Thoracic aorta (tissue), 2 donors: ENCODE results near the gene GOLPH3L. TPM values are rescaled to one million over a fixed set of nuclear protein-coding genes. Genes with fewer than 3 reads are reported as not detected.
"Not testable (repeated sequence)": the region's sequence is repeated elsewhere in the genome, so short reads cannot be mapped to it uniquely, and the experiment has no call there.

Source experiments
- ATAC-seq: fragments of 150-250 bp; one replicate; pipeline ENCODE4 v1.8.0; 2017; ENCODE audit warnings: low read depth; ENCODE audit not compliant: insufficient number of reproducible peaks, low FRiP score
- DNase-seq: peaks from one replicate; pipeline ENCODE4 v3.0.0-alpha.2; 2020; ENCODE audit warnings: low spot score
- H3K27ac ChIP-seq, 2 donors: fragments of 200-600 bp; sonication (generic); 1 replicate in 1 of 2; 2 replicates in 1 of 2; pipeline ENCODE4 v1.5.1; 2016; ENCODE audit warnings: mild to moderate bottlenecking in 2 of 2, moderate library complexity in 2 of 2
- H3K27me3 ChIP-seq: fragments of 200-600 bp; sonication (generic); replicated peaks from 2 replicates; pipeline ENCODE4 v1.6.0; 2016; ENCODE audit warnings: mild to moderate bottlenecking; ENCODE audit not compliant: insufficient read depth
- H3K36me3 ChIP-seq: fragments of 200-600 bp; sonication (generic); one replicate; pipeline ENCODE4 v1.5.1; 2016
- H3K4me1 ChIP-seq, 2 donors: fragments of 200-600 bp; sonication (generic); 1 replicate in 1 of 2; 2 replicates in 1 of 2; pipeline versions ENCODE4 v1.5.1 to v1.6.0; 2016; ENCODE audit warnings: low read depth in 2 of 2, mild to moderate bottlenecking in 1 of 2; ENCODE audit not compliant: control insufficient read depth in 1 of 2
- H3K4me3 ChIP-seq: fragments of 200-600 bp; sonication (generic); 2 replicates; pipeline ENCODE4 v1.5.1; 2016; ENCODE audit warnings: mild to moderate bottlenecking
- H3K9me3 ChIP-seq: fragments of 200-600 bp; sonication (generic); 2 replicates; pipeline ENCODE4 v1.5.1; 2016
- CTCF ChIP-seq: fragments of 200-600 bp; sonication (generic); IDR thresholded peaks from one replicate; pipeline ENCODE4 v1.5.1; 2019; ENCODE audit warnings: antibody characterized with exemption
- total RNA-seq, 2 donors: library from RNA; depleted of rRNA; stranded (reverse); fragments of >200 nt; gene quantifications; one replicate each; pipeline versions ENCODE4 v1.1.0 to v1.2.3, GENCODE V29; 2016

Gene GOLPH3L
- total RNA-seq, 2 donors from 2014 or later = 13.7 to 15.6 TPM

GRCh38 chr1:150612014-150612345, 85.0 kb downstream of the GOLPH3L start:
- no peak for TF ChIP-seq CTCF
- peaks cover 45 to 55% of the 10 kb centered on the region in 2 donors for H3K4me1 ChIP-seq
- peak overlapping the region; percentile 21 for H3K4me3 ChIP-seq
- ATAC-seq (no peak), DNase-seq (no peak)
- peak overlapping the region; percentile 86 to 95 for H3K27ac ChIP-seq
- no peaks in the 10 kb centered on the region for H3K36me3 ChIP-seq
- no peaks in the 10 kb centered on the region for H3K27me3 ChIP-seq
- no peaks in the 10 kb centered on the region for H3K9me3 ChIP-seq

GRCh38 chr1:150610576-150610975, 86.4 kb downstream of the GOLPH3L start:
- ATAC-seq (no peak), DNase-seq (no peak)
- Histone ChIP-seq H3K27ac (peak overlapping the region; percentile 86 to 95), H3K36me3 (no peaks in the 10 kb centered on the region), H3K4me3 (no peak overlapping the region), H3K4me1 (peaks cover 45 to 55% of the 10 kb centered on the region in 2 donors), H3K27me3 (no peaks in the 10 kb centered on the region), H3K9me3 (no peaks in the 10 kb centered on the region)
- no peak for TF ChIP-seq CTCF

- TF ChIP-seq CTCF = no peak
- Histone ChIP-seq H3K36me3 (no peaks in the 10 kb centered on the region), H3K4me3 (no peak overlapping the region), H3K4me1 (peaks cover 50 to 62% of the 10 kb centered on the region in 2 donors), H3K9me3 (no peaks in the 10 kb centered on the region), H3K27ac (peak overlapping the region; percentile 86 to 95), H3K27me3 (no peaks in the 10 kb centered on the region)
- DNase-seq = no peak
- no peak for ATAC-seq
Observed at GRCh38 chr1:150609732-150610131, 87.2 kb downstream of the GOLPH3L start.

GRCh38 chr1:150606463-150607142, 90.4 kb downstream of the GOLPH3L start:
- Histone ChIP-seq H3K4me1 (peaks cover 29 to 44% of the 10 kb centered on the region in 2 donors), H3K9me3 (no peaks in the 10 kb centered on the region), H3K4me3 (no peak overlapping the region), H3K36me3 (no peaks in the 10 kb centered on the region), H3K27me3 (no peaks in the 10 kb centered on the region), H3K27ac (no peak overlapping the region)
- ATAC-seq (no peak), DNase-seq (no peak)
- TF ChIP-seq CTCF = no peak

GRCh38 chr1:150605451-150605731, 91.6 kb downstream of the GOLPH3L start:
- not testable (repeated sequence) for ATAC-seq, H3K27me3 ChIP-seq, H3K36me3 ChIP-seq, H3K9me3 ChIP-seq, H3K4me3 ChIP-seq, DNase-seq
- Histone ChIP-seq H3K27ac (peak overlapping the region; percentile 40 to 65), H3K4me1 (peaks cover 18 to 31% of the 10 kb centered on the region in 2 donors)

GRCh38 chr1:150604226-150604588, 92.7 kb downstream of the GOLPH3L start:
- Histone ChIP-seq H3K36me3 (peaks cover 12% of the 10 kb centered on the region), H3K9me3 (no peaks in the 10 kb centered on the region), H3K4me1 (peaks cover 10 to 20% of the 10 kb centered on the region in 2 donors), H3K27ac (peak overlapping the region; percentile 65 to 78), H3K4me3 (no peak overlapping the region), H3K27me3 (no peaks in the 10 kb centered on the region)
- no peak for ATAC-seq
- DNase-seq = no peak
- TF ChIP-seq CTCF = no peak
